Activated CD8-positive, alpha-beta memory T cell treated with anti-CD3 and anti-CD28 coated beads, Interleukin-2, amount 50 U/mL, for 4 hours (primary cell): Measurements from ENCODE around the gene GLI3.
"Not testable (repeated sequence)": the region's sequence is repeated elsewhere in the genome, so short reads cannot be mapped to it uniquely, and the experiment has no call there.

Source experiments
- DNase-seq: peaks from one replicate; pipeline ENCODE4 v3.0.0-alpha.2; 2020

The GLI3 gene

GRCh38 chr7:42210333-42210732 is 26.7 kb downstream of the GLI3 start:
- no peak for DNase-seq

GRCh38 chr7:42209085-42209484 is 27.9 kb downstream of the GLI3 start:
- DNase-seq, result not testable (repeated sequence)

- DNase-seq, result no peak
Measured at GRCh38 chr7:42208572-42208971, 28.4 kb downstream of the GLI3 start.

- DNase-seq, result no peak
Measured at GRCh38 chr7:42207420-42207819, 29.6 kb downstream of the GLI3 start.

GRCh38 chr7:42203336-42203735 is 33.7 kb downstream of the GLI3 start:
- DNase-seq, result no peak

- DNase-seq, result no peak
Measured at GRCh38 chr7:42202601-42203000, 34.4 kb downstream of the GLI3 start.

GRCh38 chr7:42198974-42199668 is 37.9 kb downstream of the GLI3 start:
- DNase-seq, result no peak

GRCh38 chr7:42198296-42198695 is 38.7 kb downstream of the GLI3 start:
- no peak for DNase-seq

GRCh38 chr7:42197451-42197850 is 39.6 kb downstream of the GLI3 start:
- DNase-seq, result no peak

GRCh38 chr7:42194238-42194637 is 42.8 kb downstream of the GLI3 start:
- no peak for DNase-seq

GRCh38 chr7:42193471-42194129 is 43.4 kb downstream of the GLI3 start:
- DNase-seq, result no peak

GRCh38 chr7:42192851-42193461 is 44.1 kb downstream of the GLI3 start:
- DNase-seq, result no peak

GRCh38 chr7:42192066-42192465 is 44.9 kb downstream of the GLI3 start:
- no peak for DNase-seq

- DNase-seq, result no peak
Measured at GRCh38 chr7:42189535-42189934, 47.5 kb downstream of the GLI3 start.

- DNase-seq, result no peak
Measured at GRCh38 chr7:42186151-42186550, 50.9 kb downstream of the GLI3 start.

GRCh38 chr7:42185726-42186125 is 51.3 kb downstream of the GLI3 start:
- DNase-seq, result no peak

- DNase-seq, result no peak
Measured at GRCh38 chr7:42183547-42183946, 53.5 kb downstream of the GLI3 start.

- DNase-seq, result no peak
Measured at GRCh38 chr7:42181566-42181965, 55.4 kb downstream of the GLI3 start.

GRCh38 chr7:42180806-42181205 is 56.2 kb downstream of the GLI3 start:
- no peak for DNase-seq

GRCh38 chr7:42176724-42177101 is 60.3 kb downstream of the GLI3 start:
- DNase-seq, result no peak

- DNase-seq, result no peak
Measured at GRCh38 chr7:42175834-42176723, 60.9 kb downstream of the GLI3 start.

- DNase-seq, result no peak
Measured at GRCh38 chr7:42174391-42174912, 62.6 kb downstream of the GLI3 start.

GRCh38 chr7:42170724-42171123 is 66.3 kb downstream of the GLI3 start:
- DNase-seq, result no peak
